ENCODE measurements around the gene SECTM1. TPM values are rescaled to one million over a fixed set of nuclear protein-coding genes. Genes with fewer than 3 reads are reported as not detected.

Gene SECTM1
- total and polyA plus RNA-seq, 9 of the 15 experiments (the other 6 are each of a cell fraction or from before 2014, with no cell fraction given), result 0.11 to 0.46 (median 0.18) TPM; not detected in 6

DNA sequence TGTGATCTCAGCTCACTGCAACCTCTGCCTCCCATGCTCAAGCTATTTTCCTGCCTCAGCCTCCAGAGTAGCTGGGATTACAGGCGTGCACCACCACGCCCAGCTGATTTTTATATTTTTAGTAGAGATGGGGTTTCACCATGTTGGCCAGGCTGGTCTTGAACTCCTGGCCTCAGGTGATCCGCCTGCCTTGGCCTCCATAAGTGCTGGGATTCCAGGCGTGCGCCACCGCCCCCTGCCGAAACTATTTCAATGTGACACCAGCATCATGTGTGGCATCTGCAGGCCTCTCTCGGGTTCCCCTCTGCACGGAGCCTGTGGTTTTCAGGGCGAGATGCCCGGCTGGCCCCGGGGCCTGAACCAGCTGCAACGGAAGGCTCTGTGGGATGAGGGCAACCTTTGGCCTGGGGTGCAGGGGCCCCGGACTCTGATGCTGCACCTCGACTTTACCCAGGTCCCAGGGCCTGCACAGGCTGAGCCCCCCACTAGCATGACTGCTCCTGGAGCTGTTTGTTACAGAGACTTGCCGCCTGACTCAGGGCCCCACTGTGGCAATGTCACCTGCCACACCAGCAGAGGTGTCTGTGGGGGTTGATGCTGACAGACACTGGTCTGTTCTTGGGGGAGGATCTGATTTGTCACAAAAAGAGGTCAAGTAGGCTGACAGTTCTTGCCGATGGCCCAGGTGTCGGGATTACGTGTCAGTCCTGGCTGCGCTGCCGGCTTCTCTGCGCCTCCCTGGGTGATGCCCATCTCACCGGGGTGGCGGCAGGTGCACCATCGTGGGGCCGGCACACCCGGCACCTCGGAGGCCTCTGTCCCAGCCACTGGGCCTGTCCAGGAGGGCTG is 16.8 kb upstream of the SECTM1 start (continued):
- TF ChIP-seq ZNF436 (CRISPR knock-in tag; IDR thresholded peaks at IDR 0.05) (no peak), RAD21 (CRISPR knock-in tag; conservative IDR thresholded peaks at IDR 0.05 in 1 of 2, IDR thresholded peaks at IDR 0.05 in 1 of 2) (peak; percentile 56 to 81), ARID1B (IDR thresholded peaks at IDR 0.05) (0 out of 2 replicates have a peak, but pooled peaks have one; percentile 16), ATF7 (IDR thresholded peaks at IDR 0.05) (no peak), KLF6 (CRISPR knock-in tag; IDR thresholded peaks at IDR 0.05; ENCODE audit: borderline replicate concordance) (no peak), RBBP5 (IDR thresholded peaks at IDR 0.05; ENCODE audit: borderline replicate concordance, insufficient read depth, low read length, poor library complexity, severe bottlenecking) (no peak), CHD2 (IDR thresholded peaks at IDR 0.05; ENCODE audit: low read depth, low read length) (no peak), MAFK (IDR thresholded peaks at IDR 0.05; ENCODE audit: low read length) (no peak), RCOR1 (IDR thresholded peaks at IDR 0.05; ENCODE audit: borderline replicate concordance in 1 of 2, low read depth in 2 of 2, low read length in 2 of 2) (peak in 1 of 2 experiments; percentile 31; a peak in 1 of 4 replicates), CAMTA2 (CRISPR knock-in tag; conservative IDR thresholded peaks at IDR 0.05) (no peak), RAD51 (IDR thresholded peaks at IDR 0.05; ENCODE audit: borderline replicate concordance, low read depth) (no peak), HDGF (IDR thresholded peaks at IDR 0.05) (0 out of 2 replicates have a peak, but pooled peaks have one; percentile 70), SMC3 (conservative IDR thresholded peaks at IDR 0.05; ENCODE audit: insufficient read depth, low read depth, low read length) (peak; percentile 32; the same call in 1 of the 2 replicates), ZNF121 (CRISPR knock-in tag; conservative IDR thresholded peaks at IDR 0.05) (no peak), BCOR (IDR thresholded peaks at IDR 0.05) (peak; percentile 58), PHF20 (IDR thresholded peaks at IDR 0.05; ENCODE audit: partially characterized antibody) (peak; percentile 37), DPF2 (IDR thresholded peaks at IDR 0.05) (0 out of 2 replicates have a peak, but pooled peaks have one; percentile 29), L3MBTL2 (IDR thresholded peaks at IDR 0.05) (peak; percentile 18; the same call in 1 of the 2 replicates), STAG1 (CRISPR knock-in tag; IDR thresholded peaks at IDR 0.05; ENCODE audit: borderline replicate concordance) (peak; percentile 40), CXXC5 (CRISPR knock-in tag; IDR thresholded peaks at IDR 0.05) (0 out of 2 replicates have a peak, but pooled peaks have one; percentile 35)
- TF ChIP-seq, protein P1, sequence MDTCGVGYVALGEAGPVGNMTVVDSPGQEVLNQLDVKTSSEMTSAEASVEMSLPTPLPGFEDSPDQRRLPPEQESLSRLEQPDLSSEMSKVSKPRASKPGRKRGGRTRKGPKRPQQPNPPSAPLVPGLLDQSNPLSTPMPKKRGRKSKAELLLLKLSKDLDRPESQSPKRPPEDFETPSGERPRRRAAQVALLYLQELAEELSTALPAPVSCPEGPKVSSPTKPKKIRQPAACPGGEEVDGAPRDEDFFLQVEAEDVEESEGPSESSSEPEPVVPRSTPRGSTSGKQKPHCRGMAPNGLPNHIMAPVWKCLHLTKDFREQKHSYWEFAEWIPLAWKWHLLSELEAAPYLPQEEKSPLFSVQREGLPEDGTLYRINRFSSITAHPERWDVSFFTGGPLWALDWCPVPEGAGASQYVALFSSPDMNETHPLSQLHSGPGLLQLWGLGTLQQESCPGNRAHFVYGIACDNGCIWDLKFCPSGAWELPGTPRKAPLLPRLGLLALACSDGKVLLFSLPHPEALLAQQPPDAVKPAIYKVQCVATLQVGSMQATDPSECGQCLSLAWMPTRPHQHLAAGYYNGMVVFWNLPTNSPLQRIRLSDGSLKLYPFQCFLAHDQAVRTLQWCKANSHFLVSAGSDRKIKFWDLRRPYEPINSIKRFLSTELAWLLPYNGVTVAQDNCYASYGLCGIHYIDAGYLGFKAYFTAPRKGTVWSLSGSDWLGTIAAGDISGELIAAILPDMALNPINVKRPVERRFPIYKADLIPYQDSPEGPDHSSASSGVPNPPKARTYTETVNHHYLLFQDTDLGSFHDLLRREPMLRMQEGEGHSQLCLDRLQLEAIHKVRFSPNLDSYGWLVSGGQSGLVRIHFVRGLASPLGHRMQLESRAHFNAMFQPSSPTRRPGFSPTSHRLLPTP (IDR thresholded peaks at IDR 0.05; ENCODE audit: borderline replicate concordance, extremely low read depth, insufficient read length), result peak; percentile 60
- TF ChIP-seq, protein P2, sequence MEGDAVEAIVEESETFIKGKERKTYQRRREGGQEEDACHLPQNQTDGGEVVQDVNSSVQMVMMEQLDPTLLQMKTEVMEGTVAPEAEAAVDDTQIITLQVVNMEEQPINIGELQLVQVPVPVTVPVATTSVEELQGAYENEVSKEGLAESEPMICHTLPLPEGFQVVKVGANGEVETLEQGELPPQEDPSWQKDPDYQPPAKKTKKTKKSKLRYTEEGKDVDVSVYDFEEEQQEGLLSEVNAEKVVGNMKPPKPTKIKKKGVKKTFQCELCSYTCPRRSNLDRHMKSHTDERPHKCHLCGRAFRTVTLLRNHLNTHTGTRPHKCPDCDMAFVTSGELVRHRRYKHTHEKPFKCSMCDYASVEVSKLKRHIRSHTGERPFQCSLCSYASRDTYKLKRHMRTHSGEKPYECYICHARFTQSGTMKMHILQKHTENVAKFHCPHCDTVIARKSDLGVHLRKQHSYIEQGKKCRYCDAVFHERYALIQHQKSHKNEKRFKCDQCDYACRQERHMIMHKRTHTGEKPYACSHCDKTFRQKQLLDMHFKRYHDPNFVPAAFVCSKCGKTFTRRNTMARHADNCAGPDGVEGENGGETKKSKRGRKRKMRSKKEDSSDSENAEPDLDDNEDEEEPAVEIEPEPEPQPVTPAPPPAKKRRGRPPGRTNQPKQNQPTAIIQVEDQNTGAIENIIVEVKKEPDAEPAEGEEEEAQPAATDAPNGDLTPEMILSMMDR (IDR thresholded peaks at IDR 0.05 in 2 of 3, conservative IDR thresholded peaks at IDR 0.05 in 1 of 3; ENCODE audit: insufficient read depth in 2 of 3, low read depth in 1 of 3, low read length in 3 of 3), result peak; percentile 49 to 64 (median 57); a peak in 4 of 6 replicates
- TF ChIP-seq, protein P3, sequence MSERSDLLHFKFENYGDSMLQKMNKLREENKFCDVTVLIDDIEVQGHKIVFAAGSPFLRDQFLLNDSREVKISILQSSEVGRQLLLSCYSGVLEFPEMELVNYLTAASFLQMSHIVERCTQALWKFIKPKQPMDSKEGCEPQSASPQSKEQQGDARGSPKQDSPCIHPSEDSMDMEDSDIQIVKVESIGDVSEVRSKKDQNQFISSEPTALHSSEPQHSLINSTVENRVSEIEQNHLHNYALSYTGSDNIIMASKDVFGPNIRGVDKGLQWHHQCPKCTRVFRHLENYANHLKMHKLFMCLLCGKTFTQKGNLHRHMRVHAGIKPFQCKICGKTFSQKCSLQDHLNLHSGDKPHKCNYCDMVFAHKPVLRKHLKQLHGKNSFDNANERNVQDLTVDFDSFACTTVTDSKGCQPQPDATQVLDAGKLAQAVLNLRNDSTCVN (CRISPR knock-in tag; IDR thresholded peaks at IDR 0.05), result 0 out of 2 replicates have a peak, but pooled peaks have one; percentile 22
